A673 (cell line): ENCODE data around the gene NGB. TPM values are rescaled to one million over a fixed set of nuclear protein-coding genes. Genes with fewer than 3 reads are reported as not detected.

Experiments used
- BruUV-seq: library from RNA; stranded (reverse); fragments of 400-500 nt; replicated peaks from 2 replicates; lab custom pipeline; 2021; lab: Mats Ljungman, UMichigan
- CTCF ChIA-PET: fragments of 300-600 bp; sonication (Branson Sonifier 250); formaldehyde crosslinking; loops from one replicate; lab custom pipeline; 2022; ENCODE audit warnings: antibody characterized with exemption; lab: Charles Lee
- POLR2A ChIA-PET: fragments of 300-600 bp; sonication (Branson Sonifier 250); formaldehyde crosslinking; loops from one replicate; lab custom pipeline; 2022; ENCODE audit warnings: antibody characterized with exemption; ENCODE audit not compliant: low non-redundant PET; lab: Charles Lee
- DNase-seq: peaks from one replicate; pipeline ENCODE4 v3.0.0-alpha.2; 2015; ENCODE audit warnings: low spot score
- H3K27ac ChIP-seq: fragments of 200-600 bp; sonication (generic); 2 replicates; pipeline ENCODE4 v1.5.1; 2016; ENCODE audit warnings: mixed run types, low read depth, mild to moderate bottlenecking, mixed read lengths, antibody characterized with exemption, low read length; ENCODE audit not compliant: poor library complexity, severe bottlenecking
- H3K27me3 ChIP-seq: fragments of 200-600 bp; sonication (generic); replicated peaks from 2 replicates; pipeline ENCODE4 v1.6.1; 2017; ENCODE audit warnings: mixed run types, low read depth, mild to moderate bottlenecking, mixed read lengths, antibody characterized with exemption, low read length; ENCODE audit not compliant: insufficient read depth, poor library complexity
- H3K36me3 ChIP-seq: fragments of 200-600 bp; sonication (generic); 2 replicates; pipeline ENCODE4 v1.6.1; 2016; ENCODE audit warnings: mixed run types, mild to moderate bottlenecking, mixed read lengths, antibody characterized with exemption, low read length; ENCODE audit not compliant: insufficient read depth, poor library complexity, severe bottlenecking
- H3K4me1 ChIP-seq: fragments of 200-600 bp; sonication (generic); 2 replicates; pipeline ENCODE4 v1.6.1; 2017; ENCODE audit warnings: mixed run types, mild to moderate bottlenecking, mixed read lengths, antibody characterized with exemption, low read length; ENCODE audit not compliant: insufficient read depth, poor library complexity, severe bottlenecking
- H3K4me3 ChIP-seq: fragments of 200-600 bp; sonication (generic); 2 replicates; pipeline ENCODE4 v1.5.1; 2016; ENCODE audit warnings: low read depth, mixed run types, mild to moderate bottlenecking, mixed read lengths, low read length; ENCODE audit not compliant: poor library complexity, severe bottlenecking
- H3K9me3 ChIP-seq: fragments of 200-600 bp; sonication (generic); 2 replicates; pipeline ENCODE4 v1.6.1; 2016; ENCODE audit warnings: mixed run types, low read depth, mild to moderate bottlenecking, mixed read lengths, antibody characterized with exemption, low read length; ENCODE audit not compliant: poor library complexity, severe bottlenecking
- CTCF ChIP-seq: fragments of 300-800, 200-600 bp; sonication (generic); conservative IDR thresholded peaks from 2 replicates; pipeline ENCODE4 v1.5.1; 2017; ENCODE audit warnings: low read depth, mild to moderate bottlenecking, antibody characterized with exemption, low read length, moderate library complexity, mixed read lengths
- EZH2 ChIP-seq: fragments of 200-600 bp; sonication (generic); IDR thresholded peaks from 2 replicates; pipeline ENCODE4 v1.6.1; 2017; ENCODE audit warnings: borderline replicate concordance, low read depth, mild to moderate bottlenecking, mixed read lengths, antibody characterized with exemption, low read length; ENCODE audit not compliant: poor library complexity, severe bottlenecking
- intact Hi-C: fragments of 100-400 bp; cut with micrococcal nuclease; formaldehyde crosslinking; loops from one replicate; pipeline ENCODE4 v1.10.0; 2022; ENCODE audit not compliant: unreplicated experiment
- total RNA-seq: library from RNA; stranded (reverse); gene quantifications from 2 replicates; pipeline ENCODE4 v1.2.3, GENCODE V29; 2021

NGB gene
- total RNA-seq, 1 experiment from 2014 or later: not detected

GRCh38 chr14:77256694-77257093 is 14.3 kb downstream of the NGB start:
- no peaks in the 10 kb centered on the region for H3K36me3 ChIP-seq
- TF ChIP-seq EZH2 (no peak), CTCF (no peak)
- ChIA-PET POLR2A (no interaction called here), CTCF (no interaction called here)
- H3K9me3 ChIP-seq: no peaks in the 10 kb centered on the region
- no peak overlapping the region for H3K4me3 ChIP-seq
- H3K27me3 ChIP-seq: no peaks in the 10 kb centered on the region
- no TSS peak for BruUV-seq
- no peaks in the 10 kb centered on the region for H3K4me1 ChIP-seq
- intact Hi-C loops: no loop called here
- H3K27ac ChIP-seq: no peak overlapping the region
- DNase-seq: no peak

GRCh38 chr14:77253333-77254190 is 17.4 kb downstream of the NGB start:
- H3K27ac ChIP-seq: no peak overlapping the region
- CTCF ChIA-PET: no interaction called here
- POLR2A ChIA-PET: no interaction called here
- intact Hi-C loops: no loop called here
- no peaks in the 10 kb centered on the region for H3K9me3 ChIP-seq
- TF ChIP-seq EZH2 (no peak), CTCF (no peak)
- DNase-seq: no peak
- BruUV-seq: no TSS peak
- no peaks in the 10 kb centered on the region for H3K27me3 ChIP-seq
- no peak overlapping the region for H3K4me3 ChIP-seq
- no peaks in the 10 kb centered on the region for H3K4me1 ChIP-seq
- H3K36me3 ChIP-seq: no peaks in the 10 kb centered on the region

- no TSS peak for BruUV-seq
- H3K4me3 ChIP-seq: no peak overlapping the region
- no peaks in the 10 kb centered on the region for H3K27me3 ChIP-seq
- no peaks in the 10 kb centered on the region for H3K36me3 ChIP-seq
- no peak for DNase-seq
- H3K27ac ChIP-seq: no peak overlapping the region
- ChIA-PET POLR2A (no interaction called here), CTCF (no interaction called here)
- no peaks in the 10 kb centered on the region for H3K9me3 ChIP-seq
- no peaks in the 10 kb centered on the region for H3K4me1 ChIP-seq
- no peak for TF ChIP-seq CTCF
- no peak for TF ChIP-seq EZH2
- intact Hi-C loops: no loop called here
These were observed 19.1 kb downstream of the NGB start for GRCh38 chr14:77251870-77252269.
